Stimulated activated CD8-positive, alpha-beta memory T cell treated with anti-CD3 and anti-CD28 coated beads, Interleukin-2, amount 100 ng/mL, for 48 hours (primary cell): ENCODE results near the gene CNST.

Experiments
- DNase-seq, 2 donors: peaks; one replicate each; pipeline ENCODE4 v3.0.0-alpha.2; 2020; ENCODE audit warnings: low read depth in 2 of 2

The CNST gene

DNA sequence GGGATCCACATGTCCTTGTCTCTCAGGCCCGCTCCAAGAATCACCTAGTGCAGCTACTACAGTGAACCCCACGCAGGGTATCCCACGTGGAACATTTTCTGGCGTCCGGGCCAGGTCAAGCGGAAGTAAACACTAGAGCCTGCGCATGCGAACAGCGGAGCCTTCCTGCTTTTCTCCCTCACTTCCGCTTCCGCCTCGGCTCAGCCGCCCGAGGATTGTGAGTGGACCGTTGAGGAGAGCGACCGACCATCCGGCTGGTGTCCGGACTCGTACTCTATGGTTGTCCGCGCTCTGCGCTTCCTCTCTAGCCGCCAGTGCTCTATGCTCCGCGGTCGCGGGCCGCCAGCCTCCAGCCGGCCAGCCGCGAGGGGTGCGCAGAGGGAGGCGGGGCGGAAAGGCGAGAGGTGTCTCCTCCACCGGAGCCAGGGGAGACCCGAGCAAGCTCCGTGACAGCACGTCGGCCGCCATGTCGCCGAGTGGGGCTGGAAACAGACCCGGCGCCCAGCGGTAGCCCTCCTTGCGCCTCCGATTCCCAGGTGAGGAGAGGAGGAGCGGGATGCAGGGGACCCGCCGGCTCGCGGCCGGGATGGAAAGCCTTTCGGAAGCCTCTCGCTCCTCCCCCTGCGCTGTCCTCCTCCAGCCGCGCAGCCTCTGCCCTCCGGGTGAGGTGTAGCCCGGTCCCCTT is at the start of gene CNST, which contains the start of gene TFB2M:
Gene CNST (plus strand): TSS at position 329 of the 685 bp plus-strand sequence. CDS start 25,107 bp downstream, outside the sequence.
Gene TFB2M (minus strand): TSS at position 134 of the 685 bp plus-strand sequence. CDS start 123 bp downstream, at position 11.
- DNase-seq, result peak; percentile 92 to 96

DNA sequence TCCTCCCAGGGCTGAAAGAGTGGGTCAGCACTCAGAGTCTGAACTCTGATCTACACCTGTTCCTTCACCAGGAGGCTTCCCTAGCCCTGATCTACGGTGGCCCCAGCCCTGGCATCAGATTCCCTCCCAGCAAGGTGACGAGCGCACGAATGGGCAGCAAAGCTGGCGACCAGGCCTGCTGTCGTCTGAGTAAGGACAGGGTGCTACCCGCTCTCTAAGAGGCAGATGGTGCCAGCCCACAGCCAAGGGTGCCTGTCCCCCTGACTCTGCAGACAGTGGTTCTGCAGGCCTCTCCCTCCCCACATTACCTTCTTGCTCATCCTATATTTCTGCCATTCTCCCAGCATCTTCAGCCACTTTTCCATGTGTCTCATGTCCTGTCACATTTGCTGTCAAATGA is 48.9 kb upstream of the CNST start:
- DNase-seq, result no peak

DNA sequence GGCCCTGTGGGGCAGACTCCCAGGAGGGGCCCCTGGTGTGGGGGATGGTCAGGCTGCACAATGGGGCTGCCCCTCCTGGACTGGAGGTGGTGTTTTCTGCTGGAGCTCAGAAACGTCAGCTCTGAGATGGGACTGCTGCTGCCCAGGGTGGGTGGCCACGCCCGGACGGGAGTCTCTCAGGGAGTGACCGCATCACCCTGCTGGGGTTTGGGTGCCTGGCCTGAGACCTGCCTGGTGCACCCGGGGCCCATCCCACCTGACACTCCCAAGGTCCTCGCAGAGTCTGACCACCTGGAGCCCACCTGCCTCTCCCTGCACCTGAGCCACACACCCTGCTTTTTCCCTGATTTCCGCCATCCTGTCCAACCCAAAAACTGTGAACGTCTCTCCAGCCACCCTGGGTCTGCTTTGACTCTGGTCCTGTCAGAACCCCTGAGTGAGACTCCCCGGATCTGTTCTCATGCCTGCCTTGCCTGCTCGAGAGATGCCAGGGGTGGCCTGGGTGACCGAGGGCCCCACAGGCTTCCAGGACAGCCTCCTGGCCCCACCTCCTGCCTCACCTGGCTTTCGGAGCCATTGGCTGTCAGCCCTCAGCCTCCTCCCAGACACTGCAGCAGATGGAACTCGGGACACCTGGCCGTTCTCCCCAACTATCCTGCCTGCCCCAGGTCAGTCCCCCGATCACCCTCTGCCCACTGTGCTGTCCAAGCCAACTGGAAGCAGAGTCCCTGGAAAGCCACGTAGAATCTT is 47.6 kb upstream of the CNST start:
- no peak for DNase-seq

- no peak for DNase-seq
Observed at GRCh38 chr1:246519514-246519913, 46.7 kb upstream of the CNST start.

- DNase-seq, result no peak
Observed at GRCh38 chr1:246526380-246526779, 39.9 kb upstream of the CNST start.

DNA sequence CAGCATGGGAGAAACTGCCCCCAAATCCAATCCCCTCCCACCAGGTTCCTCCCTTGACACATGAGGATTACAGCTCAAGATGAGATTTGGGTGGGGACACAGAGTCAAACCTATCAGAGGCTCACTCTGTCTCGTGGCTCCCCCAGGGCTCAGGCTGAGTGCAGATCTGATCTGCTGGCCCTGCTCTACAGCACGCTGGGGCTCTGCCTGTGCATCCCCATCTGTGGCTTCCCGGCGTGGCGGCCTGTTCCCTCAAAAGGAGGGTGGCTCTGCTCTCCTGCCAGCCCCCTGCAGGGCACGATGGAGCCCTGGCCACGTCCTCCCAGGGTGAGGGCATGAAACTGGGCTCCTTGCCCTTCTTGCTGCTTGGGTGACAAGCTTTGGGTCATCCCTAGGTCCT is 39.3 kb upstream of the CNST start:
- DNase-seq, result no peak

- no peak for DNase-seq
Observed at GRCh38 chr1:246527402-246528088, 38.7 kb upstream of the CNST start.

- no peak for DNase-seq
Observed at GRCh38 chr1:246528933-246529731, 37.1 kb upstream of the CNST start.

GRCh38 chr1:246530482-246530881 is 35.8 kb upstream of the CNST start:
- DNase-seq, result no peak

- no peak for DNase-seq
Observed at GRCh38 chr1:246532519-246532918, 33.7 kb upstream of the CNST start.

- DNase-seq, result no peak
Observed at GRCh38 chr1:246533371-246533905, 32.8 kb upstream of the CNST start.

- DNase-seq, result no peak
Observed at GRCh38 chr1:246534114-246534513, 32.1 kb upstream of the CNST start.

GRCh38 chr1:246537441-246537840 is 28.8 kb upstream of the CNST start:
- DNase-seq, result no peak

- no peak for DNase-seq
Observed at GRCh38 chr1:246537887-246538286, 28.4 kb upstream of the CNST start.

DNA sequence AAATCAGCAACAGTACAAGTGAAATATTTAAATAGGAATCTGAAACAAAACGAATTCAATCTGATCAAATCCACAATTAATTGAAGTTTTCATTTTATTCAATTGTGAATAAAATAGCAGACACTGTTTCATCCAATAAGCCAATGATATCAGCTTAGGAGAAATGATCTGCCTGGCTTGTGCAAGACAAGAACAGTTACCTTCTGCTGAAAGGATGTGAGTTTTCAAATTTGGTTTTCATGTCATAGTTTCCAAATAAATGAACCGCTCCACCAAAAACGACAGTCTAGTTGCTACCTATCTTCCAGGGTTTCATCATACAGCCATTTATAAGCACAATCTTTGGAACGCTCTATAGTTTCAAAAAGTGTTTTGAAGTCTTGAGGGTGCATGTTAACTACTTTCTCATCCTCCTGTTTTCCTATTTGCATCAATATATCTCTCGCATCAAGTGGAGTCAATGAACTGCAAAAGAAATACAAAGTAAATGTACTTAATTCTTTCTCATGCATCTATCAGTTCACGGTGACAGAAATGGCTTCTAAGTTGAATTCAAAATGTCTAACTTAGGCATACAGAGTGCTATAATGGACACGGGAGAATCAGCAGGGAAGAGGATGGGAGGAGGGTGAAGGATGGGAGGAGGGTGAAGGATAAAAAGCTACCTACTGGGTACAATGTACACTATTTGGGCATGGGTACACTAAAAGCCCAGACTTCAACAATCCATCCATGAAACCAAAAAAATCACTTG is 25.3 kb upstream of the CNST start:
- DNase-seq, result no peak

DNA sequence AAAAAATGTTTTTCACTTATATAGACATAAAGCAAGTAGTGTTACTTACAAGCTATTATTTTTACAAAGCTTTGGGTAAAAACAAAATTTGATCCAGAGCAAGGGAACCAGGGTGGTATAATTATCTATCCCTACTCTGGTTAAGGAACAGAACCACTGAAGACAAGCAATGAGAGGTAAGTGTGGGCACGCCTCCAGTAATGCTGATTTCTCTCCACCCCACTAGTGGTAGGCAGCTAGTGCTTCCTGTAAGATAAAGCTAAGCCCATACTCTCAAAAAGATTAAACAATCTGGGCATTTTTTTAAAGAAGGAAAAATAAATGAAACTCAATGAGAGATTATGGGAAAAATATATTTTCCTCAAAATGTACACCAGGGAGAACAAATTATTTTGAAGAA is 22.3 kb upstream of the CNST start:
- DNase-seq, result no peak

DNA sequence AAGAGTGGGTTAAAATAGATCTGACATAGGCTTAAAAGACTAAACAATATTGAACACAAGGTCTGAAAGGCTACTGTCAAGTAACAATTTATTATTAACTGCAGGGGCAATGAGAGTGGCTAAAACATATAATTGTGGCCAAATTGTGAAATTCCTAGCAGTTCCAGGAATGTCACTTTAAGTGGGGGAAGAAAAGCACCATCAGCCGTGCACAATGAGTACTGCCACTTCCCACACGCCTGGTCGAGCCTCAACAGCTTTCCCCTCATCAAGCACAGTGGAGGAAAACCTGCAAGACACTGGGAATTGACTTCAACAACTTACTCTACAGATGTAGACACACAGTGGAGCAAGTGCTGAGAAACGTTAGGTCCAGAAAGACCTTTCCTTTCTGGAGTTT is 16.6 kb upstream of the CNST start:
- no peak for DNase-seq

- no peak for DNase-seq
Observed at GRCh38 chr1:246550402-246550801, 15.9 kb upstream of the CNST start.

DNA sequence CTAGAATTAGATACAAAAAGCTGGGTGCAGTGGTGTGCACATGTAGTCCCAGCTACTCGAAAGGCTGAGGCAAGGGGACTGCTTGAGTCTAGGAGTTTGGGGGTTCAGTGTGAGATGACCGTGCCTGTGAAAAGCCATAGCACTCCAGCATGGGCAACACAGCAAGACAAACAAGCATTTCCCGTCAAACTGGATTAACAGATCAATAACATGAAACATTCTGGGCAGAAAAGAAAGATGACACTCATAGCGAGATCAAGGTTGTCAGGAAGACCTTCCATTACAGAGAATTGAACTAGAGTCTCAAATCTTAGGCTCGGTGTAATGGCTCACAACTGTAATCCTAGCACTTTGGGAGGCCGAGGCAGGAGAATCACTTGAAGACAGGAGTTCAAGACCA is 14.1 kb upstream of the CNST start:
- DNase-seq, result no peak

- no peak for DNase-seq
Observed at GRCh38 chr1:246554201-246554600, 12.1 kb upstream of the CNST start.

GRCh38 chr1:246558041-246558440 is 8.2 kb upstream of the CNST start:
- no peak for DNase-seq
